Activated CD4-positive, alpha-beta memory T cell treated with anti-CD3 and anti-CD28 coated beads, Interleukin-2, amount 10 ng/mL, durations not matched to agents 7 days and 5 days (primary cell): Measurements from ENCODE around the gene AMMECR1L. TPM values are rescaled to one million over a fixed set of nuclear protein-coding genes. Genes with fewer than 3 reads are reported as not detected.
"Not testable (repeated sequence)": the region's sequence is repeated elsewhere in the genome, so short reads cannot be mapped to it uniquely, and the experiment has no call there.

Experiments used
- CTCF ChIA-PET: fragments of 350-600 bp; sonication (Branson Sonifier 250); formaldehyde crosslinking; loops from one replicate; lab custom pipeline; 2021; ENCODE audit warnings: antibody characterized with exemption, inconsistent platforms; lab: Charles Lee
- POLR2A ChIA-PET: fragments of 350-600 bp; sonication (Branson Sonifier 250); formaldehyde crosslinking; loops from one replicate; lab custom pipeline; 2021; ENCODE audit warnings: antibody characterized with exemption; lab: Charles Lee
- DNase-seq: peaks from one replicate; pipeline ENCODE4 v3.0.0-alpha.2; 2020
- H3K27ac Mint-ChIP-seq: one replicate; pipeline ENCODE4 v1.8.0; 2021; ENCODE audit warnings: mild to moderate bottlenecking, mixed read lengths
- H3K27me3 Mint-ChIP-seq: one replicate; pipeline ENCODE4 v1.8.0; 2021; ENCODE audit warnings: mixed read lengths
- H3K36me3 Mint-ChIP-seq: one replicate; pipeline ENCODE4 v1.8.0; 2021; ENCODE audit warnings: low read depth, mixed read lengths
- H3K4me1 Mint-ChIP-seq: one replicate; pipeline ENCODE4 v1.8.0; 2021; ENCODE audit warnings: mixed read lengths
- H3K4me3 Mint-ChIP-seq: one replicate; pipeline ENCODE4 v1.8.0; 2021; ENCODE audit warnings: mild to moderate bottlenecking, mixed read lengths
- H3K9me3 Mint-ChIP-seq: one replicate; pipeline ENCODE4 v1.8.0; 2021; ENCODE audit warnings: mixed read lengths
- total RNA-seq, 2 experiments: library from RNA; stranded (reverse); gene quantifications; one replicate each; pipeline ENCODE4 v1.2.3, GENCODE V29; 2021

Gene AMMECR1L
- total RNA-seq, 2 experiments from 2014 or later: 14.3 to 15.0 TPM

- CTCF ChIA-PET: no interaction called here
- Mint-ChIP-seq H3K9me3 (no peaks in the 10 kb centered on the region), H3K27ac (no peak overlapping the region), H3K36me3 (no peaks in the 10 kb centered on the region), H3K27me3 (peaks cover 2% of the 10 kb centered on the region), H3K4me1 (peaks cover 2% of the 10 kb centered on the region), H3K4me3 (no peak overlapping the region)
- no peak for DNase-seq
- POLR2A ChIA-PET: no interaction called here
Measured at GRCh38 chr2:127901339-127902056, 15.7 kb upstream of the AMMECR1L start.

GRCh38 chr2:127897531-127898211, 11.9 kb upstream of the AMMECR1L start:
- Mint-ChIP-seq H3K4me1 (no peaks in the 10 kb centered on the region), H3K27me3 (peaks cover 2% of the 10 kb centered on the region), H3K36me3 (no peaks in the 10 kb centered on the region), H3K4me3 (no peak overlapping the region), H3K27ac (no peak overlapping the region), H3K9me3 (no peaks in the 10 kb centered on the region)
- DNase-seq: no peak
- ChIA-PET CTCF (no interaction called here), POLR2A (no interaction called here)

- no peak for DNase-seq
- Mint-ChIP-seq H3K36me3 (no peaks in the 10 kb centered on the region), H3K9me3 (no peaks in the 10 kb centered on the region), H3K4me1 (peaks cover 2% of the 10 kb centered on the region), H3K27me3 (peaks cover 2% of the 10 kb centered on the region), H3K27ac (no peak overlapping the region), H3K4me3 (no peak overlapping the region)
- ChIA-PET CTCF (interaction anchor here (0.7 kb wide), 1 partner anchor 39 kb away, joined by 3 read pairs; no protein-coding TSS in a partner anchor), POLR2A (interaction anchor here (1.6 kb wide), 1 partner anchor 12 kb away, joined by 4 read pairs; no protein-coding TSS in a partner anchor)
Measured at GRCh38 chr2:127893494-127893893, 7.7 kb upstream of the AMMECR1L start.

GRCh38 chr2:127893033-127893432, 7.3 kb upstream of the AMMECR1L start:
- CTCF ChIA-PET: interaction anchor here (0.9 kb wide), 1 partner anchor 130 kb away, joined by 3 read pairs; no protein-coding TSS in a partner anchor

GRCh38 chr2:127891811-127892210, 6.1 kb upstream of the AMMECR1L start:
- ChIA-PET CTCF (no interaction called here), POLR2A (no interaction called here)
- DNase-seq: no peak
- Mint-ChIP-seq H3K4me3 (no peak overlapping the region), H3K27me3 (no peaks in the 10 kb centered on the region), H3K9me3 (no peaks in the 10 kb centered on the region), H3K36me3 (no peaks in the 10 kb centered on the region), H3K27ac (no peak overlapping the region), H3K4me1 (peaks cover 13% of the 10 kb centered on the region)

More at GRCh38 chr2:127893033-127893432, 7.3 kb upstream of the AMMECR1L start:
- peaks cover 2% of the 10 kb centered on the region for H3K4me1 Mint-ChIP-seq
- H3K36me3 Mint-ChIP-seq: no peaks in the 10 kb centered on the region
- H3K27ac Mint-ChIP-seq: no peak overlapping the region
- no peak for DNase-seq
- H3K27me3 Mint-ChIP-seq: no peaks in the 10 kb centered on the region
- POLR2A ChIA-PET: interaction anchor here (1.6 kb wide), 1 partner anchor 12 kb away, joined by 4 read pairs; no protein-coding TSS in a partner anchor
- no peaks in the 10 kb centered on the region for H3K9me3 Mint-ChIP-seq
- H3K4me3 Mint-ChIP-seq: no peak overlapping the region

- H3K27me3 Mint-ChIP-seq, POLR2A ChIA-PET: not testable (repeated sequence)
Measured at GRCh38 chr2:127890756-127891155, 5.0 kb upstream of the AMMECR1L start.

GRCh38 chr2:127888772-127889171, 3.0 kb upstream of the AMMECR1L start:
- H3K27ac Mint-ChIP-seq: no peak overlapping the region
- H3K4me3 Mint-ChIP-seq: no peak overlapping the region
- H3K4me1 Mint-ChIP-seq: peaks cover 26% of the 10 kb centered on the region
- ChIA-PET CTCF (no interaction called here), POLR2A (no interaction called here)
- no peaks in the 10 kb centered on the region for H3K9me3 Mint-ChIP-seq
- H3K36me3 Mint-ChIP-seq: peaks cover 6% of the 10 kb centered on the region
- H3K27me3 Mint-ChIP-seq: no peaks in the 10 kb centered on the region
- DNase-seq: no peak

More at GRCh38 chr2:127890756-127891155, 5.0 kb upstream of the AMMECR1L start:
- DNase-seq, H3K27ac Mint-ChIP-seq, H3K4me3 Mint-ChIP-seq, CTCF ChIA-PET, H3K36me3 Mint-ChIP-seq, H3K9me3 Mint-ChIP-seq: not testable (repeated sequence)
- H3K4me1 Mint-ChIP-seq: peaks cover 13% of the 10 kb centered on the region

- Mint-ChIP-seq H3K27ac (no peak overlapping the region), H3K9me3 (no peaks in the 10 kb centered on the region), H3K27me3 (no peaks in the 10 kb centered on the region), H3K4me3 (no peak overlapping the region), H3K36me3 (peaks cover 13% of the 10 kb centered on the region), H3K4me1 (peaks cover 32% of the 10 kb centered on the region)
- ChIA-PET POLR2A (no interaction called here), CTCF (no interaction called here)
- no peak for DNase-seq
Measured at GRCh38 chr2:127887776-127888130, 2.0 kb upstream of the AMMECR1L start.

GRCh38 chr2:127887082-127887775, 1.5 kb upstream of the AMMECR1L start:
- POLR2A ChIA-PET: interaction anchor here (0.7 kb wide), 1 partner anchor 77 kb away, joined by 3 read pairs; no protein-coding TSS in a partner anchor
- H3K9me3 Mint-ChIP-seq: no peaks in the 10 kb centered on the region

GRCh38 chr2:127886593-127886935, 808 bp upstream of the AMMECR1L start:
- CTCF ChIA-PET: interaction anchor here (0.6 kb wide), 1 partner anchor 324 kb away, joined by 6 read pairs; no protein-coding TSS in a partner anchor

More at GRCh38 chr2:127887082-127887775, 1.5 kb upstream of the AMMECR1L start:
- H3K4me1 Mint-ChIP-seq: peaks cover 35% of the 10 kb centered on the region
- peaks cover 16% of the 10 kb centered on the region for H3K36me3 Mint-ChIP-seq
- H3K27me3 Mint-ChIP-seq: no peaks in the 10 kb centered on the region
- CTCF ChIA-PET: interaction anchor here (0.6 kb wide), 1 partner anchor 324 kb away, joined by 6 read pairs; no protein-coding TSS in a partner anchor
- H3K4me3 Mint-ChIP-seq: peak overlapping the region; percentile 78
- H3K27ac Mint-ChIP-seq: peak overlapping the region; percentile 71
- DNase-seq: no peak

GRCh38 chr2:127884861-127885740, 655 bp downstream of the AMMECR1L start:
- ChIA-PET POLR2A (interaction anchor here (0.6 to 1.8 kb wide), 5 partner anchors 10 to 206 kb away, joined by 3 to 6 read pairs (median 5); partner anchors contain the start of genes POLR2D and UGGT1), CTCF (interaction anchor here (1.4 to 3.2 kb wide), 2 partner anchors 26 to 33 kb away, joined by 4 to 11 read pairs; no protein-coding TSS in a partner anchor)
- Mint-ChIP-seq H3K27ac (peak overlapping the region; percentile 68), H3K4me1 (peaks cover 41% of the 10 kb centered on the region), H3K36me3 (peaks cover 25% of the 10 kb centered on the region), H3K4me3 (peak overlapping the region; percentile 84)
- not testable (repeated sequence) for H3K27me3 Mint-ChIP-seq, H3K9me3 Mint-ChIP-seq
- peak; percentile 32 for DNase-seq

More at GRCh38 chr2:127886593-127886935, 808 bp upstream of the AMMECR1L start:
- POLR2A ChIA-PET, H3K9me3 Mint-ChIP-seq, H3K27me3 Mint-ChIP-seq, DNase-seq: not testable (repeated sequence)
- peak overlapping the region; percentile 75 for H3K27ac Mint-ChIP-seq
- peaks cover 40% of the 10 kb centered on the region for H3K4me1 Mint-ChIP-seq
- peak overlapping the region; percentile 78 for H3K4me3 Mint-ChIP-seq
- peaks cover 21% of the 10 kb centered on the region for H3K36me3 Mint-ChIP-seq

GRCh38 chr2:127884436-127884835, 1.3 kb downstream of the AMMECR1L start:
- no peak for DNase-seq
- Mint-ChIP-seq H3K4me1 (peaks cover 41% of the 10 kb centered on the region), H3K27ac (peak overlapping the region; percentile 68), H3K36me3 (peaks cover 29% of the 10 kb centered on the region), H3K9me3 (no peaks in the 10 kb centered on the region), H3K4me3 (peak overlapping the region; percentile 84), H3K27me3 (no peaks in the 10 kb centered on the region)
- POLR2A ChIA-PET: interaction anchor here (0.6 to 1.8 kb wide), 7 partner anchors 9 to 207 kb away, joined by 3 to 6 read pairs (median 4); partner anchors contain the start of genes POLR2D, SAP130 and UGGT1
- CTCF ChIA-PET: interaction anchor here (0.6 to 3.2 kb wide), 3 partner anchors 25 to 73 kb away, joined by 4 to 11 read pairs (median 4); partner anchors contain the start of gene WDR33
